Panc1 (cell line): ENCODE measurements around the gene NCF1.
"Not testable (repeated sequence)": the region's sequence is repeated elsewhere in the genome, so short reads cannot be mapped to it uniquely, and the experiment has no call there.

Experiments used
- CTCF ChIP-seq: fragments of 450-650 bp; IDR thresholded peaks from 2 replicates; pipeline ENCODE4 v1.5.1; 2017; ENCODE audit warnings: mild to moderate bottlenecking
- POLR2AphosphoS5 ChIP-seq: IDR thresholded peaks from 2 replicates; pipeline ENCODE4 v1.6.1; 2012; ENCODE audit warnings: mild to moderate bottlenecking, low read depth, low read length, moderate library complexity
- SIN3A ChIP-seq: IDR thresholded peaks from 2 replicates; pipeline ENCODE4 v1.6.1; 2012; ENCODE audit warnings: low read depth, mild to moderate bottlenecking, low read length, moderate library complexity, borderline replicate concordance; ENCODE audit not compliant: insufficient read depth
- TCF7L2 ChIP-seq: IDR thresholded peaks from 2 replicates; pipeline ENCODE4 v1.6.1; 2011; ENCODE audit warnings: mild to moderate bottlenecking, low read depth, low read length, inconsistent platforms
- TF ChIP-seq, protein P1 (sequence below), 2 experiments: IDR thresholded peaks; 2 replicates each; pipeline ENCODE4 v1.6.1; 2011 to 2012; ENCODE audit warnings: low read depth in 2 of 2, control low read depth in 1 of 2, low read length in 1 of 2, mild to moderate bottlenecking in 1 of 2, moderate library complexity in 1 of 2; ENCODE audit not compliant: insufficient read depth in 1 of 2

- TF ChIP-seq CTCF, POLR2AphosphoS5, SIN3A, TCF7L2: not testable (repeated sequence)
- TF ChIP-seq, protein P1, sequence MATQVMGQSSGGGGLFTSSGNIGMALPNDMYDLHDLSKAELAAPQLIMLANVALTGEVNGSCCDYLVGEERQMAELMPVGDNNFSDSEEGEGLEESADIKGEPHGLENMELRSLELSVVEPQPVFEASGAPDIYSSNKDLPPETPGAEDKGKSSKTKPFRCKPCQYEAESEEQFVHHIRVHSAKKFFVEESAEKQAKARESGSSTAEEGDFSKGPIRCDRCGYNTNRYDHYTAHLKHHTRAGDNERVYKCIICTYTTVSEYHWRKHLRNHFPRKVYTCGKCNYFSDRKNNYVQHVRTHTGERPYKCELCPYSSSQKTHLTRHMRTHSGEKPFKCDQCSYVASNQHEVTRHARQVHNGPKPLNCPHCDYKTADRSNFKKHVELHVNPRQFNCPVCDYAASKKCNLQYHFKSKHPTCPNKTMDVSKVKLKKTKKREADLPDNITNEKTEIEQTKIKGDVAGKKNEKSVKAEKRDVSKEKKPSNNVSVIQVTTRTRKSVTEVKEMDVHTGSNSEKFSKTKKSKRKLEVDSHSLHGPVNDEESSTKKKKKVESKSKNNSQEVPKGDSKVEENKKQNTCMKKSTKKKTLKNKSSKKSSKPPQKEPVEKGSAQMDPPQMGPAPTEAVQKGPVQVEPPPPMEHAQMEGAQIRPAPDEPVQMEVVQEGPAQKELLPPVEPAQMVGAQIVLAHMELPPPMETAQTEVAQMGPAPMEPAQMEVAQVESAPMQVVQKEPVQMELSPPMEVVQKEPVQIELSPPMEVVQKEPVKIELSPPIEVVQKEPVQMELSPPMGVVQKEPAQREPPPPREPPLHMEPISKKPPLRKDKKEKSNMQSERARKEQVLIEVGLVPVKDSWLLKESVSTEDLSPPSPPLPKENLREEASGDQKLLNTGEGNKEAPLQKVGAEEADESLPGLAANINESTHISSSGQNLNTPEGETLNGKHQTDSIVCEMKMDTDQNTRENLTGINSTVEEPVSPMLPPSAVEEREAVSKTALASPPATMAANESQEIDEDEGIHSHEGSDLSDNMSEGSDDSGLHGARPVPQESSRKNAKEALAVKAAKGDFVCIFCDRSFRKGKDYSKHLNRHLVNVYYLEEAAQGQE (IDR thresholded peaks at IDR 0.05; ENCODE audit: insufficient read depth in 1 of 2, low read depth in 2 of 2, low read length in 1 of 2): not testable (repeated sequence)
These were observed at the start of gene NCF1 for GRCh38 chr7:74773760-74774750.
